Activated T-helper 17 cell treated with anti-CD3 and anti-CD28 coated beads, Interleukin-2, amount 50 U/mL, for 72 hours (primary cell): Measurements from ENCODE around the gene MSH3. TPM values are rescaled to one million over a fixed set of nuclear protein-coding genes. Genes with fewer than 3 reads are reported as not detected.
A peak's percentile ranks its signal among the peaks of the same experiment; 100 is the strongest.
"Not testable (repeated sequence)": the region's sequence is repeated elsewhere in the genome, so short reads cannot be mapped to it uniquely, and the experiment has no call there.

ENCODE experiments used
- ATAC-seq: fragments of 150-1000 bp; cut with Tn5 transposase; replicated peaks from 2 replicates; pipeline ENCODE4 v1.10.0; 2021; ENCODE audit warnings: mild to moderate bottlenecking, moderate library complexity
- H3K27ac Mint-ChIP-seq: one replicate; pipeline ENCODE4 v1.8.0; 2022; ENCODE audit warnings: mixed read lengths
- H3K27me3 Mint-ChIP-seq: one replicate; pipeline ENCODE4 v1.8.0; 2022; ENCODE audit warnings: mixed read lengths
- H3K36me3 Mint-ChIP-seq: one replicate; pipeline ENCODE4 v1.8.0; 2022; ENCODE audit warnings: low read depth, mild to moderate bottlenecking, mixed read lengths
- H3K4me1 Mint-ChIP-seq: one replicate; pipeline ENCODE4 v1.8.0; 2022; ENCODE audit warnings: mixed read lengths
- H3K4me3 Mint-ChIP-seq: one replicate; pipeline ENCODE4 v1.8.0; 2022; ENCODE audit warnings: mild to moderate bottlenecking, mixed read lengths
- H3K9me3 Mint-ChIP-seq: one replicate; pipeline ENCODE4 v1.8.0; 2022; ENCODE audit warnings: mixed read lengths
- total RNA-seq, 2 donors: library from RNA; stranded (reverse); gene quantifications; one replicate each; pipeline ENCODE4 v1.2.3, GENCODE V29; 2022

Gene MSH3
- total RNA-seq, 2 donors from 2014 or later, result 23.6 to 24.9 TPM

- ATAC-seq, result no peak
- Mint-ChIP-seq H3K4me3 (no peak overlapping the region), H3K27me3 (no peaks in the 10 kb centered on the region), H3K9me3 (no peaks in the 10 kb centered on the region), H3K4me1 (no peaks in the 10 kb centered on the region), H3K27ac (no peak overlapping the region), H3K36me3 (no peaks in the 10 kb centered on the region)
Measured at GRCh38 chr5:80632700-80633099, 21.8 kb upstream of the MSH3 start.

GRCh38 chr5:80634193-80634592 lies 20.3 kb upstream of the MSH3 start:
- Mint-ChIP-seq H3K27ac (no peak overlapping the region), H3K27me3 (no peaks in the 10 kb centered on the region), H3K36me3 (no peaks in the 10 kb centered on the region), H3K4me1 (no peaks in the 10 kb centered on the region), H3K4me3 (no peak overlapping the region), H3K9me3 (no peaks in the 10 kb centered on the region)
- no peak for ATAC-seq

- no peak for ATAC-seq
- Mint-ChIP-seq H3K27me3 (no peaks in the 10 kb centered on the region), H3K36me3 (no peaks in the 10 kb centered on the region)
Measured at GRCh38 chr5:80641353-80641752, 13.1 kb upstream of the MSH3 start.

GRCh38 chr5:80644900-80645299 lies 9.6 kb upstream of the MSH3 start:
- no peaks in the 10 kb centered on the region for H3K9me3 Mint-ChIP-seq

More at GRCh38 chr5:80641353-80641752, 13.1 kb upstream of the MSH3 start:
- Mint-ChIP-seq H3K9me3 (no peaks in the 10 kb centered on the region), H3K4me3 (no peak overlapping the region), H3K27ac (no peak overlapping the region), H3K4me1 (peaks cover 10% of the 10 kb centered on the region)

GRCh38 chr5:80646926-80647325 lies 7.5 kb upstream of the MSH3 start:
- Mint-ChIP-seq H3K4me1 (peaks cover 6% of the 10 kb centered on the region), H3K36me3 (no peaks in the 10 kb centered on the region), H3K27me3 (no peaks in the 10 kb centered on the region), H3K4me3 (no peak overlapping the region), H3K9me3 (no peaks in the 10 kb centered on the region), H3K27ac (no peak overlapping the region)
- ATAC-seq, result no peak

More at GRCh38 chr5:80644900-80645299, 9.6 kb upstream of the MSH3 start:
- Mint-ChIP-seq H3K4me3 (no peak overlapping the region), H3K27me3 (no peaks in the 10 kb centered on the region), H3K27ac (no peak overlapping the region), H3K36me3 (no peaks in the 10 kb centered on the region), H3K4me1 (peaks cover 6% of the 10 kb centered on the region)
- ATAC-seq, result no peak

- ATAC-seq, result no peak
- peaks cover 13% of the 10 kb centered on the region for H3K4me1 Mint-ChIP-seq
- H3K4me3 Mint-ChIP-seq, result no peak overlapping the region
- H3K27me3 Mint-ChIP-seq, result no peaks in the 10 kb centered on the region
- no peaks in the 10 kb centered on the region for H3K9me3 Mint-ChIP-seq
- H3K36me3 Mint-ChIP-seq, result peaks cover 35% of the 10 kb centered on the region
- H3K27ac Mint-ChIP-seq, result peak overlapping the region; percentile 90
Measured at GRCh38 chr5:80653502-80653901, 950 bp upstream of the MSH3 start.

- Mint-ChIP-seq H3K36me3 (peaks cover 38% of the 10 kb centered on the region), H3K9me3 (no peaks in the 10 kb centered on the region), H3K4me3 (no peak overlapping the region), H3K4me1 (peaks cover 13% of the 10 kb centered on the region), H3K27me3 (no peaks in the 10 kb centered on the region), H3K27ac (peak overlapping the region; percentile 90)
- no peak for ATAC-seq
Measured at GRCh38 chr5:80654054-80654390, 430 bp upstream of the MSH3 start.

GRCh38 chr5:80655231-80655774 lies 851 bp downstream of the MSH3 start:
- no peaks in the 10 kb centered on the region for H3K27me3 Mint-ChIP-seq
- peaks cover 13% of the 10 kb centered on the region for H3K4me1 Mint-ChIP-seq
- H3K4me3 Mint-ChIP-seq, result no peak overlapping the region
- no peaks in the 10 kb centered on the region for H3K9me3 Mint-ChIP-seq
- no peak for ATAC-seq
- peak overlapping the region; percentile 96 for H3K27ac Mint-ChIP-seq
- peaks cover 51% of the 10 kb centered on the region for H3K36me3 Mint-ChIP-seq

GRCh38 chr5:80656425-80656824 lies 2.0 kb downstream of the MSH3 start:
- H3K9me3 Mint-ChIP-seq, result no peaks in the 10 kb centered on the region
- H3K4me1 Mint-ChIP-seq, result peaks cover 13% of the 10 kb centered on the region
- H3K27ac Mint-ChIP-seq, result peak overlapping the region; percentile 96
- H3K36me3 Mint-ChIP-seq, result peaks cover 62% of the 10 kb centered on the region
- no peaks in the 10 kb centered on the region for H3K27me3 Mint-ChIP-seq
- H3K4me3 Mint-ChIP-seq, result no peak overlapping the region
- ATAC-seq, result no peak

GRCh38 chr5:80659106-80659505 lies 4.7 kb downstream of the MSH3 start:
- Mint-ChIP-seq H3K27me3 (no peaks in the 10 kb centered on the region), H3K27ac (no peak overlapping the region), H3K4me3 (no peak overlapping the region), H3K36me3 (peaks cover 89% of the 10 kb centered on the region), H3K9me3 (no peaks in the 10 kb centered on the region), H3K4me1 (peaks cover 9% of the 10 kb centered on the region)
- no peak for ATAC-seq

- not testable (repeated sequence) for H3K27ac Mint-ChIP-seq, H3K9me3 Mint-ChIP-seq, ATAC-seq, H3K27me3 Mint-ChIP-seq, H3K4me3 Mint-ChIP-seq
- H3K4me1 Mint-ChIP-seq, result peaks cover 11% of the 10 kb centered on the region
- H3K36me3 Mint-ChIP-seq, result peaks cover 97% of the 10 kb centered on the region
Measured at GRCh38 chr5:80660661-80661060, 6.2 kb downstream of the MSH3 start.

GRCh38 chr5:80662108-80662507 lies 7.7 kb downstream of the MSH3 start:
- Mint-ChIP-seq H3K27ac (no peak overlapping the region), H3K4me1 (peaks cover 5% of the 10 kb centered on the region), H3K9me3 (no peaks in the 10 kb centered on the region), H3K36me3 (peaks cover 95% of the 10 kb centered on the region), H3K27me3 (no peaks in the 10 kb centered on the region), H3K4me3 (no peak overlapping the region)
- no peak for ATAC-seq

GRCh38 chr5:80665057-80665456 lies 10.6 kb downstream of the MSH3 start:
- Mint-ChIP-seq H3K4me1 (peaks cover 5% of the 10 kb centered on the region), H3K36me3 (peaks cover 79% of the 10 kb centered on the region), H3K27ac (no peak overlapping the region), H3K9me3 (no peaks in the 10 kb centered on the region), H3K27me3 (no peaks in the 10 kb centered on the region), H3K4me3 (no peak overlapping the region)
- ATAC-seq, result no peak

GRCh38 chr5:80667384-80667783 lies 12.9 kb downstream of the MSH3 start:
- no peak overlapping the region for H3K4me3 Mint-ChIP-seq
- H3K27ac Mint-ChIP-seq, result no peak overlapping the region
- no peaks in the 10 kb centered on the region for H3K27me3 Mint-ChIP-seq
- no peaks in the 10 kb centered on the region for H3K9me3 Mint-ChIP-seq
- H3K4me1 Mint-ChIP-seq, result peaks cover 17% of the 10 kb centered on the region
- H3K36me3 Mint-ChIP-seq, result peaks cover 79% of the 10 kb centered on the region
- no peak for ATAC-seq

- Mint-ChIP-seq H3K4me3 (no peak overlapping the region), H3K27ac (no peak overlapping the region), H3K9me3 (no peaks in the 10 kb centered on the region), H3K4me1 (peaks cover 17% of the 10 kb centered on the region), H3K27me3 (no peaks in the 10 kb centered on the region), H3K36me3 (peaks cover 79% of the 10 kb centered on the region)
- ATAC-seq, result no peak
Measured at GRCh38 chr5:80668016-80668969, 13.8 kb downstream of the MSH3 start.
